HG03460 (cell line): ENCODE data around the gene UBE2F.
"Not testable (repeated sequence)": the region's sequence is repeated elsewhere in the genome, so short reads cannot be mapped to it uniquely, and the experiment has no call there.

Experiments
- ATAC-seq: cut with Tn5 transposase; IDR thresholded peaks from one replicate; pipeline ENCODE4 v1.9.1; 2021; ENCODE audit not compliant: unreplicated experiment

Gene UBE2F

GRCh38 chr2:237977380-237977779 lies 10.6 kb downstream of the UBE2F start:
- peak; percentile 59 for ATAC-seq

- ATAC-seq = no peak
Measured at GRCh38 chr2:237978058-237978712, 11.4 kb downstream of the UBE2F start.

GRCh38 chr2:237979331-237979730 lies 12.5 kb downstream of the UBE2F start:
- ATAC-seq = no peak

- ATAC-seq = no peak
Measured at GRCh38 chr2:237980087-237980486, 13.3 kb downstream of the UBE2F start.

GRCh38 chr2:237980751-237981150 lies 13.9 kb downstream of the UBE2F start:
- ATAC-seq = no peak

GRCh38 chr2:237981621-237982020 lies 14.8 kb downstream of the UBE2F start:
- ATAC-seq = not testable (repeated sequence)

GRCh38 chr2:237982039-237982725 lies 15.4 kb downstream of the UBE2F start:
- ATAC-seq = no peak

- no peak for ATAC-seq
Measured at GRCh38 chr2:237983922-237984321, 17.1 kb downstream of the UBE2F start.

GRCh38 chr2:237987268-237987667 lies 20.5 kb downstream of the UBE2F start:
- ATAC-seq = no peak

GRCh38 chr2:237993701-237994100 lies 26.9 kb downstream of the UBE2F start:
- ATAC-seq = no peak

- ATAC-seq = no peak
Measured at GRCh38 chr2:237995036-237995435, 28.2 kb downstream of the UBE2F start.

- no peak for ATAC-seq
Measured at GRCh38 chr2:237996021-237996593, 29.3 kb downstream of the UBE2F start.

GRCh38 chr2:237997521-237997920 lies 30.7 kb downstream of the UBE2F start:
- ATAC-seq = no peak

GRCh38 chr2:237998530-237998929 lies 31.7 kb downstream of the UBE2F start:
- ATAC-seq = peak; percentile 90

- no peak for ATAC-seq
Measured at GRCh38 chr2:238003234-238004031, 36.6 kb downstream of the UBE2F start.

- no peak for ATAC-seq
Measured at GRCh38 chr2:238004077-238004830, 37.4 kb downstream of the UBE2F start.

GRCh38 chr2:238005528-238005927 lies 38.7 kb downstream of the UBE2F start:
- no peak for ATAC-seq

- no peak for ATAC-seq
Measured at GRCh38 chr2:238006510-238006909, 39.7 kb downstream of the UBE2F start.

GRCh38 chr2:238007924-238008323 lies 41.1 kb downstream of the UBE2F start:
- no peak for ATAC-seq

GRCh38 chr2:238009563-238009962 lies 42.7 kb downstream of the UBE2F start:
- ATAC-seq = no peak

- ATAC-seq = no peak
Measured at GRCh38 chr2:238010572-238010971, 43.8 kb downstream of the UBE2F start.
